ENCODE data around the gene TXNDC11.

The TXNDC11 gene

DNA sequence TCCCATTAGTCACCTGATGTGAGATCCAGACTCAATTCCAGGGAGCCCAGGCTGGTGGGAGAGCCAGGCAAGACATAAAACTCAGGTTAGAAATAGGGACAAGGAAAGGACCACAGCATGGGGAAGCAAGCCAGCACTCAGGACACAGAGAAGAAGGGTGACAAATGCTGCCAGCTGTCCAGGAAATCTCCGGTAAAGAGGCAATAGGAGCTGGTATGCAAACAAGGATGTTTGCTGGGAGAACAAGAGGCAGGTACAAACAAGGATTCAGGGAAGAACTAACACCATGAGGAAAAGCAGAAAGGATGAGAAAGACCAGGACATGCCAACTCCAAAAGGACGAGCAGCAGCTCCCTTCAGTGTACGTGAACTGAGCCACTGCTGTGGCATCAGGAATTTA, 10.2 kb upstream of the TXNDC11 start:
- no peak for DNase-seq

- no peak for DNase-seq
These were observed 7.4 kb upstream of the TXNDC11 start for GRCh38 chr16:11750056-11750455.

DNA sequence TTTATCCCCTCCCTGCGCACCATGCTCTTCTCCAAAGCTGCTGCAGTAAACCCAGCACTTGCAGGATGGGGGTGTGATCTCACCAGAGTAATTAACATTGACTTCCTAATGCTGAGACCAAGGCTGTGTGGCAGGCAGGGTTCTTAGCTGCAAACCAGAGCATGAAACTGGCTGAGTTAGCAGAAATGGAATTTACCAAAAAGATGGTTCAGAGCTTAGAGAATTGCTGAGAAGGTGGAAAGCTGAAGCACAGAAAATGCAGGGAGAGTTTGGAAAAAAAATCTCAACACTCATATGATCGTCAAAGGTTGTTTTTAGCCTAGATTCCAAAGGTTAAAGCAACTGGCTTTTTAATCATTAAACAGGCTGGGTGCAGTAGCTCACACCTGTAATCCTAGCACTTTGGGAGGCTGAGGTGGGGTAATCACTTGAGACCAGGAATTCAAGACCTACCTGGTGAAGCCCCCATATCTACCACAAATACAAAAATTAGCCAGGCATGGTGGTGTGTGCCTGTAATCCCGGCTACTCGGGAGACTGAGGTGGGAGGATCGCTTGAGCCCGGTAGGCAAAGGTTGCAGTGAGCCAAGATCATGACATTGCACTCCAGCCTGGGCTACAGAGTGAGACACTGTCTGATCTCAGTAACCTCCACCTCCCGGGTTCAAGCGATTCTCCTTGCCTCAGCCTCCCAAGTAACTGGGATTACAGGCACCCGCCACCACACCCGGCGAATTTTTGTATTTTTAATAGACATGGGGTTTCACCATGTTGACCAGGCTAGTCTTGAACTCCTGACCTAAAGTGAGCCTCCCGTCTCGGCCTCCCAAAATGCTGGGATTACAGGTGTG, 6.0 kb upstream of the TXNDC11 start:
- no peak for DNase-seq

DNA sequence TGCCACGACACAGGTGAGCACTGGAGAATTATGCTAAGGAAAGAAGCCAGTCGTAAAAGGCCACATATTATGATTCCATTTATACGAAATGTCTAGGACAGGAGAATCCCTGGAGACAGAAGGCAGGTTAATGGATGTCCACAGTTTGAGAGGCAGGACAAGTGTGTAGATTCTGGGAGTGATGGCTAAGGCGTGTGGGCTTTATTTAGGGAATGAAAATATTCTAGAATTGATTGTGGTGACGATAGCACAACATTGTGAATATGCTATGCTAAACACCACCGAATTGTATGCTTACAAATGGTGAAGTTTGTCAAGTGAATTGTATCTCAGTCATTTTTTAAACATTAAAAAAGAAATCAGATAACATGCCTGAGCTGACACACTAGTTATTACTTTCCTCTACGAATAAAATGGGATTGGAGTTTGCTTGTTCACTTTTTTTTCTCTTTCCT, 5.3 kb upstream of the TXNDC11 start:
- no peak for DNase-seq

DNA sequence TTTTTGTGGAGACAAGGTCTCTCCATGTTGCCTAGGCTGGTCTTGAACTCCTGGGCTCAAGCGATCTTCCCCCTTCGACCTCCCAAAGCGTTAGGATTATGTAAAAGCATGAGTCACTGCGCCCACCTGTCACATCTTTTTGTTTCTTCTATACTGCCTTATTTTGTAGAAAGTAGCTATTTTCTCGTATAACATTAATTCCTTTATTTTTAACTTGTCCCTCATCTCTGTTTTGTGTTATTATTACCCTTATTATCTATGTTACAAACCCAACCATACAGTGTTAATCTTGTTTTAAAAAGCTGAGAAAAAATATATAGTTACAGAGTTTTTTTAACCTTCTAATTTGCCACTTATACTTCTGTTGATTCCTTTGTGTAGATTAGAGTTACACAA, 1.4 kb upstream of the TXNDC11 start:
- no peak for DNase-seq

DNA sequence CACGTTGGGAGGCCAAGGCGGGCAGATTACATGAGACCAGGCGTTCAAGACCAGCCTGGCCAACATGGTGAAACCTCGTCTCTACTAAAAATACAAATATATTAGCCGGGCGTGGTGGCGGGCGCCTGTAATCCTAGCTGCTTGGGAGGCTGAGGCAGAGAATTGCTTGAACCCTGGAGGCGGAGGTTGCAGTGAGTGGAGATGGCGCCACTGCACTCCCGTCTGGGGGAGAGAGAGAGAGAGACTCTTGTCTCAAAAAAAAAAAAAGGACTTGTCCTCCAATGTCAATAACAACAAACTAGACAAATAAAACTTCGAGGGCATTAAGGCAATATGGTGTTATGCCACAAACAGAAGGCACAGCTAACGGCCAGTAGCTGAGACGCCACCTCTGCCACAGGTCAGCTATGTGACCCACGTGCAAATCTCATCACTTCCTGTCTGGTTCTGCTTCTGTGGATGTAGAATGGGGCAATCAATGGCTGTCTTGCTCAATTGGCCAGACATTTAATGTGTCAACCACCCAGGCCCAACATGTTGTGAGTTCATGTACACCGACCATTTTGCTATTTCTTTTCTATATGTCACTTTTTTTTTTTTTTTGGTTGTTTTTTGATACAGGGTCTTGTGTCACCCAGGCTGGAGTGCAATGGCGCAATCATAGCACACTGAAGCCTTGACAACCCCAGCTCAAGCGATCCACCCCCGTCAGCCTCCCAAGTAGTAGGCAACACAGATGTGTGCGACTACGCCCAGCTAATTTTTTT, 834 bp upstream of the TXNDC11 start:
- DNase-seq = no peak

DNA sequence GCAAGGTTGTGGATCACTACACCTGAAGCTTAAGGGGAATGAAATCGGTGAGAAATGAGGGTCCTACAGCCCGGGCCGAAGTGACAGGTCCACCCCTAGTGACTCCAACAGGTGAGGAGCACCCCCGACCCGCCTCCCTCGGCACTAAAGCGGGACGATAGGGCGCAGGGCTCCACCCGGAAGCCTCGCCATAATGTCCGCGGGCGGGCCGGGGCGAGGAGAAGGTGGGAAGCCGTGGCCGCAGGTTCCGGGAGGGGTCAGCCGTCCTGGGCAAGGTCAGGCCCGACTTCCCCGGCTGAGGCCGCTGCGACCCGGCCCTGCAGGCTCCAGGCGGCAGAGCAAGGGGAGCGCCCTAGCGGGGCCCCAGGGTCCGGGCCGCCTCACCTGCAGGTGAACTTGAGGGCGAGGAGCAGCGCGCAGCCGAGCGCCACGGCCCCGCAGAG, 543 bp downstream of the TXNDC11 start:
- DNase-seq = no peak

GRCh38 chr16:11740567-11740966, 2.1 kb downstream of the TXNDC11 start:
- no peak for DNase-seq

GRCh38 chr16:11738742-11739544, 3.7 kb downstream of the TXNDC11 start:
- DNase-seq = no peak

GRCh38 chr16:11737713-11738112, 4.9 kb downstream of the TXNDC11 start:
- DNase-seq = no peak

- no peak for DNase-seq
These were observed 5.8 kb downstream of the TXNDC11 start for GRCh38 chr16:11736903-11737302.

- DNase-seq = no peak
These were observed 6.9 kb downstream of the TXNDC11 start for GRCh38 chr16:11735787-11736186.

DNA sequence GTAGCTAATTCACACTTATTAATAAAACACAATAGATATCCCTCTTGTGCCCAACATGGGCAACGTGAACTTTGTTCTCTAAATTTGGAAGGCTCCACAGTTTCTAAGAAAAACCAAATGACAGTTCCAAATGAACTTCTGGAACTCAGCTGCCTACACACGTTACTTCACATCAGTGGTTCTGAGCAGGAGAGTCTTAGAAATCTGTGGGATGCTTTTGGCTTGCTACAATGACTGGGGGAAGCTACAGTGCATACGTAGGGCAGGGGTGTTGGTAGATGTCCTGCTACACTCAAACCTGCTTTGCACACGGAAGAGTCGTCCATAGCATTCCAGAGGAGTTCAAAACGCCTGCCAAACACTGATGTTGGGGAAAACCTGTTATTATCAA, 8.0 kb downstream of the TXNDC11 start:
- DNase-seq = no peak

DNA sequence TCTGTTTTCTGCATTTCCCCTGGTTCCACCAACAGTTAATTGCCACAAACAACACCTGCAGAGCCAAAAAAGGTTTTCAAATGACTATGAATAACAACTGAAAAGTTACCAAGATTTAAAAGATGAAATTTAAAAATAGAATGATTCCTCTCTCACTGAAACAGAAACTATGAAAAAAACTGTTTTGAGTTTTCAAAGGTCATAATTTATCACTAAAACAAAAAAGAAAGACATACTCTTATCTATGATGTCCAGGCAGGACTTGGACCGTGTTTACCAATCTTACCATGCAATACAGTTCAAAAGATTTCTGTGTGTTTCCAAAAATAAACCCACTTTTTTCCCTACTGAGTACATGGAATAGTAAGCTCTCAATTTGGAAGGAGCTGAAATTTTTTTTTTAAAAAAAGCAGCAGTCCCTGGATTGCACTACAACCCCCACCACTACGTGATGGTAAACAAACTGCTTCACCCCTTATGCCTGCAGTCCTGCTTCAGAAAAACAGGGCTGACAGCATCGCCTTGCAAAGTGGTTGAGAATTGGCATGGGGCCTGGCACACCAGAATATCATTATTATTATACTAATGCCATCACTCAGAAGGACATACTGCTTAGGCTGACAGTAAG, 8.5 kb downstream of the TXNDC11 start:
- DNase-seq = no peak

- DNase-seq = no peak
These were observed 11.4 kb downstream of the TXNDC11 start for GRCh38 chr16:11731222-11731621.

- no peak for DNase-seq
These were observed 12.9 kb downstream of the TXNDC11 start for GRCh38 chr16:11729787-11730186.

- DNase-seq = no peak
These were observed 14.7 kb downstream of the TXNDC11 start for GRCh38 chr16:11727796-11728543.

DNA sequence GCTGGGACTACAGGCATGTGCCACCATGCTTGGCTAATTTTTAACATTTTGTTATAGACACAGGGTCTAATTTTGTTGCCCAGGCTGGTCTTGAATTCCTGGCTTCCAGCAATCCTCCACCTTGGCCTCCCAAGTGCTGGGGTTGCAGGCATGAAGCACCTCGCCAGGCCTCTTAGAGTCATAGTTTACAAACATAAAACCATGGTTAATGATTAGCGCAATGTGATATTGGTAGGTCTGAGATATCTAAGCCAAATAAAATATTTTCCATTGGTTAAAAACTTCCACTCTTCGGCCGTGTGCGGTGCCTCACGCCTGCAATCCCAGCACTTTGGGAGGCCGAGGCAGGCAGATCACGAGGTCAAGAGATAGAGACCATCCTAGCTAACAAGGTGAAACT, 16.6 kb downstream of the TXNDC11 start:
- DNase-seq = no peak

- no peak for DNase-seq
These were observed 17.2 kb downstream of the TXNDC11 start for GRCh38 chr16:11725457-11725856.

- no peak for DNase-seq
These were observed 20.2 kb downstream of the TXNDC11 start for GRCh38 chr16:11722468-11722808.

GRCh38 chr16:11721781-11722467, 20.7 kb downstream of the TXNDC11 start:
- no peak for DNase-seq

GRCh38 chr16:11719762-11720161, 22.9 kb downstream of the TXNDC11 start:
- DNase-seq = no peak

Measured in NCI-H2107 (cell line).